Measurements from ENCODE around the gene MME.

DNA sequence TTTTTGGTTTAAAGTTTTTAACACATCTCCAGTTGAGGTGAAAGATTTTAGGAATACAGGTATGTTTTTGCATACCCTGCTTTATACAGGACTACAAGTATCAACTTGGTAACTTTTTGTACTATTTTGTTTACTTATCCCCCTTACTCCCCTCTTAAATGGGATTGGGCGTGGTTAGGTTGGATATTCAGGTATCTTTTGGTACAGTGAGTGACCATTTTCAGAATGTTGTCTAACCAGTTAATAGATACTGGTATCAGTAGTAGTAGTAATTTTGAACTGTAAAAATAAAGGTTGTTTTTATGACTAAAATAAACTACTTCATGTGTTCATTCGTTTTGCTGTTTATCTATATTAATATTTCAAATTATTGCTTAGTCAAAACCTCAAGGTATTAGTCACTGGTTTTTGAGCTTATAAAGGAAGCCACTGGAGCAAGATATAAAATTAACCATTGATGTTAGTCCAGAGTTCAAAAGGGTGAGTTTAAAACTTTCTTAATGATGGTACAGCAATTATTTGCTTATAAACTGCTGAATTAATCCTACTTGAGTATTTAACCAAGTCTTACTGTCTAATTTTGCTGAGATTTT lies 3.3 kb downstream of the MME start:
- TF ChIP-seq, protein P1, sequence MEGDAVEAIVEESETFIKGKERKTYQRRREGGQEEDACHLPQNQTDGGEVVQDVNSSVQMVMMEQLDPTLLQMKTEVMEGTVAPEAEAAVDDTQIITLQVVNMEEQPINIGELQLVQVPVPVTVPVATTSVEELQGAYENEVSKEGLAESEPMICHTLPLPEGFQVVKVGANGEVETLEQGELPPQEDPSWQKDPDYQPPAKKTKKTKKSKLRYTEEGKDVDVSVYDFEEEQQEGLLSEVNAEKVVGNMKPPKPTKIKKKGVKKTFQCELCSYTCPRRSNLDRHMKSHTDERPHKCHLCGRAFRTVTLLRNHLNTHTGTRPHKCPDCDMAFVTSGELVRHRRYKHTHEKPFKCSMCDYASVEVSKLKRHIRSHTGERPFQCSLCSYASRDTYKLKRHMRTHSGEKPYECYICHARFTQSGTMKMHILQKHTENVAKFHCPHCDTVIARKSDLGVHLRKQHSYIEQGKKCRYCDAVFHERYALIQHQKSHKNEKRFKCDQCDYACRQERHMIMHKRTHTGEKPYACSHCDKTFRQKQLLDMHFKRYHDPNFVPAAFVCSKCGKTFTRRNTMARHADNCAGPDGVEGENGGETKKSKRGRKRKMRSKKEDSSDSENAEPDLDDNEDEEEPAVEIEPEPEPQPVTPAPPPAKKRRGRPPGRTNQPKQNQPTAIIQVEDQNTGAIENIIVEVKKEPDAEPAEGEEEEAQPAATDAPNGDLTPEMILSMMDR (IDR thresholded peaks at IDR 0.05) = no peak
- TF ChIP-seq POLR2A (IDR thresholded peaks at IDR 0.05) = no peak

All from body of pancreas (tissue), 4 donors.